ENCODE measurements around the gene POLR2H.

DNA sequence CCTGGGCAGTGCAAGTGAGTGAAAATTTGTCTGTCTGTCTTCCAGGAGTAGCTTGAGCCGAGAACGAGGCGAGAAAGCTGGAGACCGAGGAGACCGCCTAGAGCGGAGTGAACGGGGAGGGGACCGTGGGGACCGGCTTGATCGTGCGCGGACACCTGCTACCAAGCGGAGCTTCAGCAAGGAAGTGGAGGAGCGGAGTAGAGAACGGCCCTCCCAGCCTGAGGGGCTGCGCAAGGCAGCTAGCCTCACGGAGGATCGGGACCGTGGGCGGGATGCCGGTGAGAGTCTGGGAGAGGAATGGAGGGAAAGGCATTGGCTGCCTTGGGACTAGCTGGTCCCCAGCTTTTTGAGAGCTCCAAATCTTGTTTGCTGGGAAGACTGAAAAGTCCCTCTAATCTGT, 34.3 kb upstream of the POLR2H start:
- TF ChIP-seq POLR2A (IDR thresholded peaks at IDR 0.05; ENCODE audit: low read depth, low read length) (no peak), NFXL1 (IDR thresholded peaks at IDR 0.05; ENCODE audit: borderline replicate concordance) (no peak), NFIC (IDR thresholded peaks at IDR 0.05; ENCODE audit: low read depth, low read length) (no peak), POLR2AphosphoS5 (IDR thresholded peaks at IDR 0.05; ENCODE audit: low read length) (no peak), RCOR1 (conservative IDR thresholded peaks at IDR 0.05; ENCODE audit: low read depth, low read length) (no peak), EP300 (IDR thresholded peaks at IDR 0.05; ENCODE audit: borderline replicate concordance in 1 of 2, control insufficient read depth in 1 of 2, low read depth in 2 of 2, low read length in 2 of 2) (no peak), CTCF (IDR thresholded peaks at IDR 0.05 in 2 of 3, conservative IDR thresholded peaks at IDR 0.05 in 1 of 3; ENCODE audit: control insufficient read depth in 2 of 3, extremely low read depth in 1 of 3, insufficient read depth in 1 of 3, low read depth in 3 of 3, low read length in 3 of 3) (no peak), ZBTB11 (CRISPR knock-in tag; IDR thresholded peaks at IDR 0.05) (no peak), ZNF592 (IDR thresholded peaks at IDR 0.05) (no peak)
- TF ChIP-seq, protein P1, sequence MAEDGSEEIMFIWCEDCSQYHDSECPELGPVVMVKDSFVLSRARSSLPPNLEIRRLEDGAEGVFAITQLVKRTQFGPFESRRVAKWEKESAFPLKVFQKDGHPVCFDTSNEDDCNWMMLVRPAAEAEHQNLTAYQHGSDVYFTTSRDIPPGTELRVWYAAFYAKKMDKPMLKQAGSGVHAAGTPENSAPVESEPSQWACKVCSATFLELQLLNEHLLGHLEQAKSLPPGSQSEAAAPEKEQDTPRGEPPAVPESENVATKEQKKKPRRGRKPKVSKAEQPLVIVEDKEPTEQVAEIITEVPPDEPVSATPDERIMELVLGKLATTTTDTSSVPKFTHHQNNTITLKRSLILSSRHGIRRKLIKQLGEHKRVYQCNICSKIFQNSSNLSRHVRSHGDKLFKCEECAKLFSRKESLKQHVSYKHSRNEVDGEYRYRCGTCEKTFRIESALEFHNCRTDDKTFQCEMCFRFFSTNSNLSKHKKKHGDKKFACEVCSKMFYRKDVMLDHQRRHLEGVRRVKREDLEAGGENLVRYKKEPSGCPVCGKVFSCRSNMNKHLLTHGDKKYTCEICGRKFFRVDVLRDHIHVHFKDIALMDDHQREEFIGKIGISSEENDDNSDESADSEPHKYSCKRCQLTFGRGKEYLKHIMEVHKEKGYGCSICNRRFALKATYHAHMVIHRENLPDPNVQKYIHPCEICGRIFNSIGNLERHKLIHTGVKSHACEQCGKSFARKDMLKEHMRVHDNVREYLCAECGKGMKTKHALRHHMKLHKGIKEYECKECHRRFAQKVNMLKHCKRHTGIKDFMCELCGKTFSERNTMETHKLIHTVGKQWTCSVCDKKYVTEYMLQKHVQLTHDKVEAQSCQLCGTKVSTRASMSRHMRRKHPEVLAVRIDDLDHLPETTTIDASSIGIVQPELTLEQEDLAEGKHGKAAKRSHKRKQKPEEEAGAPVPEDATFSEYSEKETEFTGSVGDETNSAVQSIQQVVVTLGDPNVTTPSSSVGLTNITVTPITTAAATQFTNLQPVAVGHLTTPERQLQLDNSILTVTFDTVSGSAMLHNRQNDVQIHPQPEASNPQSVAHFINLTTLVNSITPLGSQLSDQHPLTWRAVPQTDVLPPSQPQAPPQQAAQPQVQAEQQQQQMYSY (CRISPR knock-in tag; IDR thresholded peaks at IDR 0.05) = no peak

Measured in GM12878 (cell line).